Body of pancreas (tissue), 4 donors: ENCODE results near the gene DDIT3. TPM values are rescaled to one million over a fixed set of nuclear protein-coding genes. Genes with fewer than 3 reads are reported as not detected.

Experiments used
- ATAC-seq: fragments of 150-250 bp; one replicate; pipeline ENCODE4 v1.9.1; 2016
- DNase-seq, 4 donors: peaks; one replicate each; pipeline ENCODE4 v3.0.0-alpha.2; 2019
- H3K27ac ChIP-seq, 4 donors: fragments of 200-600 bp; sonication (generic); 1 replicate in 3 of 4; 2 replicates in 1 of 4; pipeline versions ENCODE4 v1.5.1 to v1.6.1; 2016 to 2019; ENCODE audit warnings: mild to moderate bottlenecking in 1 of 4, mixed read lengths in 1 of 4, moderate library complexity in 1 of 4
- H3K27me3 ChIP-seq, 2 donors: fragments of 200-600 bp; sonication (generic); one replicate each; pipeline ENCODE4 v1.6.0; 2016; ENCODE audit warnings: mild to moderate bottlenecking in 1 of 2
- H3K36me3 ChIP-seq, 2 donors: fragments of 200-600 bp; sonication (generic); replicated peaks in 1 of 2; 2 replicates each; pipeline ENCODE4 v1.5.1; 2016; ENCODE audit warnings: low read depth in 2 of 2; ENCODE audit not compliant: insufficient read depth in 1 of 2
- H3K4me1 ChIP-seq: fragments of 200-600 bp; sonication (generic); one replicate; pipeline ENCODE4 v1.6.0; 2016
- H3K4me3 ChIP-seq, 2 donors: fragments of 200-600 bp; sonication (generic); 1 replicate in 1 of 2; 2 replicates in 1 of 2; pipeline ENCODE4 v1.5.1; 2016 to 2019
- H3K9me3 ChIP-seq, 3 donors: fragments of 200-600 bp; sonication (generic); 1 replicate in 2 of 3; 2 replicates in 1 of 3; pipeline ENCODE4 v1.5.1; 2016
- POLR2A ChIP-seq, 3 donors: fragments of 450-650 bp; IDR thresholded peaks; one replicate each; pipeline ENCODE4 v1.6.1; 2016; ENCODE audit warnings: antibody characterized with exemption in 3 of 3, mild to moderate bottlenecking in 2 of 3
- whole genome bisulfite sequencing, 2 donors: methylation state at CpG; one replicate each; pipeline ENCODE4 v1.1.5; 2017; 5-methylcytosine and 5-hydroxymethylcytosine counted together
- intact Hi-C: fragments of 100-400 bp; cut with DNase I; formaldehyde crosslinking; loops from one replicate; pipeline ENCODE4 v1.15.1; 2023
- total RNA-seq, 2 donors: library from RNA; depleted of rRNA; stranded (reverse); fragments of >200 nt; gene quantifications; one replicate each; pipeline ENCODE4 v1.1.0, GENCODE V29; 2016
- TF ChIP-seq, protein P1 (sequence below), 7 experiments: fragments of 450-650 bp in 4 of 7; fragments of 200-600 bp in 3 of 7; sonication (generic) in 3 of 7; IDR thresholded peaks; one replicate each; pipeline ENCODE4 v1.5.1; 2016 to 2019; ENCODE audit warnings: antibody characterized with exemption in 7 of 7

Gene DDIT3, protein sequence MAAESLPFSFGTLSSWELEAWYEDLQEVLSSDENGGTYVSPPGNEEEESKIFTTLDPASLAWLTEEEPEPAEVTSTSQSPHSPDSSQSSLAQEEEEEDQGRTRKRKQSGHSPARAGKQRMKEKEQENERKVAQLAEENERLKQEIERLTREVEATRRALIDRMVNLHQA
- 10 to 100 TPM in 1 of 2 donors, 1 to 10 TPM in 1; 7.3 to 12.7 TPM for total RNA-seq

DNA sequence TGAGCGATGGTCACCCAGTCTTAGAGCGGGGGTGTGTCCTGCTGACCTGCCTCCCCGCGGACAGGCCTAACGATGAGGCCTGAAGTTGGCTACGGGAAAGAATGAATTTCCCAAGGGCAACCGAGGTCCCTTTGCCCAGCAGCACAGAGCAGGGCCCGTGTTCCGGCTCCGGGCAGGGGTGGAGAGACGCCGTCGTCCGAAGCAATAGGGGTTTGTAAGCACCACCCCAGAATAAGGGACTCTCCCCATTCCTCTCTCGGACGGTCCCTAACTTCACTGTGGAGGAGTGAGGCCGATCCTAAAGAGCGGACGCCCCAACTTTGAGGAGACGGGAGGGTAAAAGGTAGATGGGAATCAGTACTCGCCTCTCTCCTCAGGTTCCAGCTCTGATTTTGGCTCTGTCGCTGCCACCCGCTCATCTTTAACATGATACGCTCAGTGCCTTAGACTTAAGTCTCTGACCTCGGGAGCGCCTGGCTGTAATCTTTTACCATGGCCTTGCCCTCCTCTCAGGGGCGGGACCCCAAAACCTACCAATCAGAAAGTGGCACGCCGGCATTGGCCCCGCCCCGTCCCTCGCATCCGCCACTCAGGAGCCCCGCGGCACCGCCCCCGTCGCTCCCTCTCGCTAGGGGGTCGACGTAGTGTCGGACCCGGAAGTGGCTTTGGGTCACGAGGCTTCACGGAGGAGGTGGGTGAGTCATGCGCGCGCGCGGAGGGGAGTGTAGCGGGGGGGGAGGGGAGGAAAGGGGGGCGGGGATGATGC lies at the start of gene DDIT3:
Gene DDIT3, minus strand, starts transcription at position 462 of the 766 bp plus-strand sequence. CDS start 3,108 bp downstream, outside the sequence.
- no peaks in the 10 kb centered on the region for H3K27me3 ChIP-seq
- DNase-seq, result peak; percentile 100
- peaks cover 71% of the 10 kb centered on the region for H3K4me1 ChIP-seq
- no peaks in the 10 kb centered on the region for H3K9me3 ChIP-seq
- H3K4me3 ChIP-seq, result peak within 1 kb of the TSS; percentile 35 to 94
- intact Hi-C loops, result no loop called here
- H3K27ac ChIP-seq, result peak within 1 kb of the TSS; percentile 95 to 99 (median 98)
- peak; percentile 81 for ATAC-seq
- H3K36me3 ChIP-seq, result peaks cover 0 to 16% of the 10 kb centered on the region in 2 donors
- TF ChIP-seq, protein P1, sequence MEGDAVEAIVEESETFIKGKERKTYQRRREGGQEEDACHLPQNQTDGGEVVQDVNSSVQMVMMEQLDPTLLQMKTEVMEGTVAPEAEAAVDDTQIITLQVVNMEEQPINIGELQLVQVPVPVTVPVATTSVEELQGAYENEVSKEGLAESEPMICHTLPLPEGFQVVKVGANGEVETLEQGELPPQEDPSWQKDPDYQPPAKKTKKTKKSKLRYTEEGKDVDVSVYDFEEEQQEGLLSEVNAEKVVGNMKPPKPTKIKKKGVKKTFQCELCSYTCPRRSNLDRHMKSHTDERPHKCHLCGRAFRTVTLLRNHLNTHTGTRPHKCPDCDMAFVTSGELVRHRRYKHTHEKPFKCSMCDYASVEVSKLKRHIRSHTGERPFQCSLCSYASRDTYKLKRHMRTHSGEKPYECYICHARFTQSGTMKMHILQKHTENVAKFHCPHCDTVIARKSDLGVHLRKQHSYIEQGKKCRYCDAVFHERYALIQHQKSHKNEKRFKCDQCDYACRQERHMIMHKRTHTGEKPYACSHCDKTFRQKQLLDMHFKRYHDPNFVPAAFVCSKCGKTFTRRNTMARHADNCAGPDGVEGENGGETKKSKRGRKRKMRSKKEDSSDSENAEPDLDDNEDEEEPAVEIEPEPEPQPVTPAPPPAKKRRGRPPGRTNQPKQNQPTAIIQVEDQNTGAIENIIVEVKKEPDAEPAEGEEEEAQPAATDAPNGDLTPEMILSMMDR (IDR thresholded peaks at IDR 0.05), result peak in 1 of 7 experiments; percentile 5
- peak; percentile 99 to 100 (median 100) for TF ChIP-seq POLR2A (IDR thresholded peaks at IDR 0.05)
- 0% methylated on average over 41 to 52 of the region's 52 CpGs for WGBS, 2 donors

DNA sequence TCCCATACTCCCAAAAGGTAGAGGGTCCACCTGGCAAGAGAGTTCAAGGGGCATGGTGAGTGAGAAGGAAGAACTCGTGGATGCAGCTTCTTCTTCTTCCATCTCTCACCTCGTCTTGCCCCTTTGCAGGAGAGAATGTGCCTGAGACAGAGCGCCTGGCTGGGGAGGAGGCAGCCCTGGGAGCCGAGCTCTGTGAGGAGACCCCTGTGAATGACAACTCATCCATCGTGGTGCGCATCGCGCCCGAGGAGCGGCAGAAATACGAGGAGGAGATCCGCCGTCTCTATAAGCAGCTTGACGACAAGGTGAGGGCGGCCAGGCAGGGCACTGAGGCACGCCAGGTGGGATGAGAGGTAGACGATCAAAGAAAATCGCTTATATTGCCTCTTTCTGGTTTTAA lies 49.5 kb upstream of the DDIT3 start:
- Histone ChIP-seq H3K36me3 (no peaks in the 10 kb centered on the region), H3K9me3 (no peaks in the 10 kb centered on the region), H3K4me3 (no peak overlapping the region), H3K27ac (no peak overlapping the region), H3K4me1 (no peaks in the 10 kb centered on the region), H3K27me3 (no peaks in the 10 kb centered on the region)
- intact Hi-C loops, result no loop called here
- ATAC-seq (no peak), DNase-seq (no peak)
- 82 to 84% methylated on average over 18 of the region's 18 CpGs for whole genome bisulfite sequencing, 2 donors
- TF ChIP-seq, protein P1 (IDR thresholded peaks at IDR 0.05), result no peak
- no peak for TF ChIP-seq POLR2A (IDR thresholded peaks at IDR 0.05)

DNA sequence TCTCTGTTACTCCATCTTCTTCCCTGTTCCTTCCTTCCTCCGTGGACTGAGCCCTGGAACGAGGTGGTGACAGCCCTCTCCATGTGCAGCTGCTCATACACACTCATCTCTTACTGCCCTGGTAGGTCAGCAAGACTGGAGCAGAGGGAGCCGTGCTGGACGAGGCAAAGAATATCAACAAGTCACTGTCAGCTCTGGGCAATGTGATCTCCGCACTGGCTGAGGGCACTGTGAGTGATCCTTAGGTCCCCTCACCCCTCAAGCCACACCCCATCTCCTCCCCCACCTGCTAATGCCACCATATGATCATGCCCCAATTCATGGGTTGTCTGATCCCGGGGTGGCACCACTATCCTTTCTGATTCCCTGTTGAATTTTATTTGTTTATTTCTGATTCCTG lies 48.5 kb upstream of the DDIT3 start:
- Histone ChIP-seq H3K4me1 (no peaks in the 10 kb centered on the region), H3K27me3 (no peaks in the 10 kb centered on the region), H3K36me3 (no peaks in the 10 kb centered on the region), H3K9me3 (no peaks in the 10 kb centered on the region), H3K4me3 (no peak overlapping the region), H3K27ac (no peak overlapping the region)
- DNase-seq (no peak), ATAC-seq (no peak)
- WGBS, 2 donors, result 78 to 80% methylated on average over 4 to 6 of the region's 6 CpGs
- TF ChIP-seq POLR2A (IDR thresholded peaks at IDR 0.05), result no peak
- TF ChIP-seq, protein P1 (IDR thresholded peaks at IDR 0.05), result no peak
- intact Hi-C loops, result no loop called here

DNA sequence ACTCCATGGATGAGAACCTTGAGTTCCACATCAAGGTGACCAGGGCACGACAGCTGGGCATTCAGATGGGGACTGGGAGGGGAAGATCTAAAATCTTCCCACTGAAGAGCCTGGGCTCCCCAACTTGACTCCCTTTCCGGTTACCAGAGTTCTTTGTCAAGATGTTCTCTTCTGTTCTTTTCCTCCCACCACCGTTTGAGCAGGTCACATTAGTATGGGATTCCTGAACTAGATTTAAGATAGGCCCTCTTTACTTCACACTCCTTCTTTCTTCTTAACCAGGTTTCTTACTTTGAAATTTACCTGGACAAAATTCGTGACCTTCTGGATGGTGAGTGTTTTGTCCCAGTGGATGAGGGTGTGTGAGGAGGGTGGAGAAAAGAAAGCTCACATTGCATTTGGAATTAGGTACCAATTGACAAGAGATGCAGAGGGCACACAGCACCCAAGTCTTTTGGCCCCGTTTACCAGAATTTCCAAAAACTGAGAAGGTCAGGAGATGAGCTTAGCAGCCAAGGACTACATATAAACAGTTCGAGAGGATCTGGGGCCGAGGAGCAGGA lies 43.9 kb upstream of the DDIT3 start:
- no peak for ATAC-seq
- no peak for DNase-seq
- WGBS, 2 donors, result 70 to 78% methylated on average over 7 of the region's 7 CpGs
- no peak for TF ChIP-seq POLR2A (IDR thresholded peaks at IDR 0.05)
- TF ChIP-seq, protein P1 (IDR thresholded peaks at IDR 0.05), result no peak
- H3K27ac ChIP-seq, result no peak overlapping the region
- H3K27me3 ChIP-seq, result no peaks in the 10 kb centered on the region
- no peaks in the 10 kb centered on the region for H3K36me3 ChIP-seq
- no peaks in the 10 kb centered on the region for H3K4me1 ChIP-seq
- intact Hi-C loops, result no loop called here
- H3K9me3 ChIP-seq, result no peaks in the 10 kb centered on the region
- H3K4me3 ChIP-seq, result no peak overlapping the region
